ENCODE measurements around the gene LTBP1.

- no peak for TF ChIP-seq CTCF (IDR thresholded peaks at IDR 0.05)
- no peak for TF ChIP-seq POLR2A (IDR thresholded peaks at IDR 0.05)
- TF ChIP-seq POLR2AphosphoS5 (IDR thresholded peaks at IDR 0.05): no peak
Observed at GRCh38 chr2:33008716-33009115, 62.0 kb downstream of the LTBP1 start.

Data from transverse colon (tissue), 4 donors.